Panc1 (cell line): ENCODE data around the gene ALX4. TPM values are rescaled to one million over a fixed set of nuclear protein-coding genes. Genes with fewer than 3 reads are reported as not detected.

ENCODE experiments used
- ATAC-seq: fragments of 200-7000 bp; cut with Tn5 transposase; 2 replicates; pipeline ENCODE4 v1.9.1; 2020; ENCODE audit warnings: mild to moderate bottlenecking, moderate library complexity
- BruUV-seq: library from RNA; stranded (reverse); fragments of 400-500 nt; replicated peaks from 2 replicates; lab custom pipeline; 2021; lab: Mats Ljungman, UMichigan
- CTCF ChIA-PET: fragments of 300-600 bp; sonication (Branson Sonifier 250); formaldehyde crosslinking; loops from one replicate; lab custom pipeline; 2022; ENCODE audit warnings: antibody characterized with exemption; lab: Charles Lee
- POLR2A ChIA-PET: fragments of 300-600 bp; sonication (Branson Sonifier 250); formaldehyde crosslinking; loops from one replicate; lab custom pipeline; 2022; ENCODE audit warnings: antibody characterized with exemption; lab: Charles Lee
- DNase-seq: peaks from one replicate; pipeline ENCODE4 v3.0.0-alpha.2; 2010; ENCODE audit warnings: low read depth, low spot score
- H3K27ac ChIP-seq: 2 replicates; pipeline ENCODE4 v1.5.1; 2011; ENCODE audit warnings: mild to moderate bottlenecking, low read length, inconsistent platforms
- H3K27me3 ChIP-seq: fragments of 200-500 bp; sonication (Bioruptor generic); 2 replicates; pipeline ENCODE4 v1.6.0; 2014; ENCODE audit warnings: low read length, inconsistent platforms; ENCODE audit not compliant: control insufficient read depth, insufficient read depth
- H3K36me3 ChIP-seq: fragments of 200-500 bp; sonication (Bioruptor generic); 2 replicates; pipeline ENCODE4 v1.5.1; 2014; ENCODE audit warnings: inconsistent platforms, mild to moderate bottlenecking, low read length, moderate library complexity; ENCODE audit not compliant: control insufficient read depth, insufficient read depth
- H3K4me1 ChIP-seq: 2 replicates; pipeline ENCODE4 v1.5.1; 2011; ENCODE audit warnings: inconsistent platforms, mild to moderate bottlenecking, low read length, moderate library complexity; ENCODE audit not compliant: control insufficient read depth, insufficient read depth
- H3K4me3 ChIP-seq, 2 experiments: 2 replicates each; pipeline ENCODE4 v1.5.1; 2011 to 2012; ENCODE audit warnings: low read depth in 2 of 2, low read length in 2 of 2, mild to moderate bottlenecking in 2 of 2, inconsistent platforms in 1 of 2, moderate library complexity in 1 of 2
- H3K9me3 ChIP-seq: fragments of 200-500 bp; sonication (Bioruptor generic); 2 replicates; pipeline ENCODE4 v1.5.1; 2014; ENCODE audit warnings: low read depth, mild to moderate bottlenecking, inconsistent platforms, low read length, moderate library complexity; ENCODE audit not compliant: control insufficient read depth, insufficient read depth
- CTCF ChIP-seq: fragments of 450-650 bp; IDR thresholded peaks from 2 replicates; pipeline ENCODE4 v1.5.1; 2017; ENCODE audit warnings: mild to moderate bottlenecking
- POLR2AphosphoS5 ChIP-seq: IDR thresholded peaks from 2 replicates; pipeline ENCODE4 v1.6.1; 2012; ENCODE audit warnings: mild to moderate bottlenecking, low read depth, low read length, moderate library complexity
- REST ChIP-seq, 2 experiments: IDR thresholded peaks; 2 replicates each; pipeline ENCODE4 v1.6.1; 2011 to 2012; ENCODE audit warnings: low read depth in 2 of 2, control low read depth in 1 of 2, low read length in 1 of 2, mild to moderate bottlenecking in 1 of 2, moderate library complexity in 1 of 2; ENCODE audit not compliant: insufficient read depth in 1 of 2
- SIN3A ChIP-seq: IDR thresholded peaks from 2 replicates; pipeline ENCODE4 v1.6.1; 2012; ENCODE audit warnings: low read depth, mild to moderate bottlenecking, low read length, moderate library complexity, borderline replicate concordance; ENCODE audit not compliant: insufficient read depth
- TCF7L2 ChIP-seq: IDR thresholded peaks from 2 replicates; pipeline ENCODE4 v1.6.1; 2011; ENCODE audit warnings: mild to moderate bottlenecking, low read depth, low read length, inconsistent platforms
- in situ Hi-C: cut with HindIII; loops from 2 replicates; pipeline ENCODE4 v1.10.0; 2016; ENCODE audit warnings: low sequenced_read_pairs, low pct_unique_long_range_greater_than_20kb
- intact Hi-C: fragments of 100-400 bp; cut with micrococcal nuclease; formaldehyde crosslinking; loops from one replicate; pipeline ENCODE4 v1.10.0; 2022; ENCODE audit not compliant: unreplicated experiment
- total RNA-seq: library from RNA; stranded (reverse); gene quantifications from one replicate; pipeline ENCODE4 v1.2.1, GENCODE V29; 2021; ENCODE audit not compliant: unreplicated experiment

The ALX4 gene
- total RNA-seq, 1 experiment from 2014 or later: 1.0 TPM

- ChIA-PET POLR2A (no interaction called here), CTCF (no interaction called here)
- in situ Hi-C loops: no loop called here
- Histone ChIP-seq H3K4me3 (no peak overlapping the region), H3K4me1 (no peaks in the 10 kb centered on the region), H3K27ac (no peak overlapping the region), H3K36me3 (no peaks in the 10 kb centered on the region), H3K27me3 (no peaks in the 10 kb centered on the region), H3K9me3 (no peaks in the 10 kb centered on the region)
- DNase-seq (no peak), ATAC-seq (no peak)
- TF ChIP-seq POLR2AphosphoS5: no peak
- no peak for TF ChIP-seq REST (IDR thresholded peaks at IDR 0.05; ENCODE audit: insufficient read depth in 1 of 2, low read depth in 2 of 2, low read length in 1 of 2)
- TF ChIP-seq SIN3A: no peak
- no peak for TF ChIP-seq TCF7L2
- no peak for TF ChIP-seq CTCF
- intact Hi-C loops: no loop called here
- no TSS peak for BruUV-seq
These were observed 83.0 kb downstream of the ALX4 start for GRCh38 chr11:44226945-44227344.

- POLR2A ChIA-PET: no interaction called here
- Histone ChIP-seq H3K4me1 (no peaks in the 10 kb centered on the region), H3K4me3 (no peak overlapping the region), H3K27ac (no peak overlapping the region), H3K9me3 (no peaks in the 10 kb centered on the region), H3K27me3 (no peaks in the 10 kb centered on the region), H3K36me3 (no peaks in the 10 kb centered on the region)
- ATAC-seq (no peak), DNase-seq (no peak)
- in situ Hi-C loops (no loop called here), intact Hi-C loops (no loop called here)
- TF ChIP-seq SIN3A (no peak), TCF7L2 (no peak), REST (IDR thresholded peaks at IDR 0.05; ENCODE audit: insufficient read depth in 1 of 2, low read depth in 2 of 2, low read length in 1 of 2) (no peak)
- CTCF ChIA-PET: no interaction called here
- no TSS peak for BruUV-seq
These were observed 83.4 kb downstream of the ALX4 start for GRCh38 chr11:44226490-44226889.
